ENCODE data around the gene ITPK1. TPM values are rescaled to one million over a fixed set of nuclear protein-coding genes. Genes with fewer than 3 reads are reported as not detected.

The ITPK1 gene
- total RNA-seq, 2 experiments from 2014 or later = 28.1 to 35.2 TPM

DNA sequence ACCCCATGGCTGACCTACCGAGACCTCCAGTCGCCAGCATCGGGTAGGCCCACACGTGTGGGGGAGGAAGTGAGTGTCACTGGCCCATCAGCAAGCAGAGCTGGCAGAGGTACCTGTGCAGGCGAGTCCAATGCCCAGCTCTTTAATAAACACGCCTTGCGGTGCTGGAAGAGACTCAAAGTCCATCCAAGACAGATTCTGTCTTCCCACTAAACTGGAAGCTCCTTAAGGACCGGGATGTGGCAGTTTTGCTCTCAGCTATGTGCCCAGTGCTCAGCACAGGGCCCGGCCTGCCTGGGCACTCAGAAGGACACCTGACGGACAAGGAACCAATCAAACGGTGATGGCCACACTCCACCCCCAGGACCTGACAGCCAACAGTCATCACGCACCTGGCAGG is 65.0 kb downstream of the ITPK1 start:
- no peak for DNase-seq
- intact Hi-C loops (cut with micrococcal nuclease) = no loop called here
- Mint-ChIP-seq H3K36me3 (no peaks in the 10 kb centered on the region), H3K4me3 (no peak overlapping the region), H3K27ac (no peak overlapping the region), H3K27me3 (no peaks in the 10 kb centered on the region), H3K9me3 (no peaks in the 10 kb centered on the region), H3K4me1 (ENCODE audit: low read depth) (no peaks in the 10 kb centered on the region)
- ChIA-PET POLR2A (interaction anchor here (0.6 kb wide), 1 partner anchor 8 kb away, joined by 3 read pairs; no protein-coding TSS in a partner anchor), CTCF (interaction anchor here (0.7 kb wide), 1 partner anchor 62 kb away, joined by 3 read pairs; no protein-coding TSS in a partner anchor)

DNA sequence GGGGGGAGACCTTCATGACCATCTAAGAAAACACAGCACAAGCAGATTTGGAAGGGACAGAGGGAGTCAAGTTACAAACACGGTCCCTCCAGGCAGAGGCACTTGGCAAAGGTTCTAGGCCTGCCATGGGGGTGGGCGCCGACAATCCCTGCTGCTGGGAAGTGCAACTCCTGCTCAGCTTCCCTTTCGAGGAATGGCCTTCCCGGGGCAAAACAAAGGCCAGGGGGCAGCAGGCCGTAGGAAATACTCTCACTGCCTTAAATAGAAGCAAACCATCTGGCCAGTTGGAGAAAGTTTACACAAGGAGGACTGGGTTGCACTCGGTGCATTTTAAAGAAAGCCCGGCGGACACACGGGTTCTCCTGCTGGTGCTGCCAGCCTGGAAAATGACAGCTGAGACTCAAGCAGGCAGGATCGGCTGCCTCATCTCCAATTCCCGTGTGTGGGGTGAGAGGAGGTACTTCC is 65.8 kb downstream of the ITPK1 start:
- POLR2A ChIA-PET = no interaction called here
- intact Hi-C loops (cut with micrococcal nuclease) = no loop called here

DNA sequence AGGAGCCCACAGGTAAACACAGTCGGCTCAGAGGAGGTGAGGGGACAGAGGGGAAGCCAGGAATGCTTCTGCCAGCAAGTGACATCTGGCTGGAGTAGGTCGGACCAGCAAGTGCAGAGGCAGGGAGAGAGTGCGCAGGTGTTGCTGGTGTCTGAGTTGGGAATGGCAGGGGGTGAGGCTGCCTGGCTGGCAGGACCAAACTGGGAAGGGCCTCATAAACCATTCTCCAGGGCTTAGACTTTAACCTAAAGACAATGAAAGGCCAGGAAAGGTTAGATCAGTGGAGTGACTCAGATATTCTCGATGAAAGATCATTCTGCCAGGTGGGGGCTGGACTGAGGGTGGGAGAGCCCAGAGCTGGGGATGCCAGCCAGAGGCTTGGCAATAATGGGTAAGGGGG is 66.4 kb downstream of the ITPK1 start:
- H3K4me3 Mint-ChIP-seq = no peak overlapping the region

More for the DNA sequence above, 65.8 kb downstream of the ITPK1 start:
- Mint-ChIP-seq H3K4me3 (no peak overlapping the region), H3K36me3 (no peaks in the 10 kb centered on the region), H3K4me1 (ENCODE audit: low read depth) (no peaks in the 10 kb centered on the region), H3K27ac (no peak overlapping the region), H3K27me3 (no peaks in the 10 kb centered on the region), H3K9me3 (no peaks in the 10 kb centered on the region)
- CTCF ChIA-PET = no interaction called here
- DNase-seq = no peak

DNA sequence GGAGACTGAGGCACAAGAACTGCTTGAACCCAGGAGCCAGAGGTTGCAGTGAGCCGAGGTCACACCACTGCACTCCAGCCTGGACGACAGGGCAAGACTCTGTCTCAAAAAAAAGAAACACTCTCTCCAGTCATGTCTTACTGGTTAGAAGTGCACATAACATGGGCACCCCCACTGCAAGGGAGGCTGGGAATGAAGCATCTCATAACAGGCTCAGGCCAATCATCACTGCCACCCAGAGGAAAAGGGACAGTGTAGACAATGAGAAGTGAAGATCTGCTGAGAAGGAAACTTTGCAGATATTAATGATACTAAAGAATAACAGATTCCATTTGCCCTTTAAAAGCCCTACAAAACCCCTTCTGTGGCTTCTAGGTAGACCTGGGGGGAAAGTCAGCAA is 66.9 kb downstream of the ITPK1 start:
- H3K4me1 Mint-ChIP-seq (ENCODE audit: low read depth) = no peaks in the 10 kb centered on the region
- intact Hi-C loops (cut with micrococcal nuclease) = no loop called here
- H3K27ac Mint-ChIP-seq = no peak overlapping the region
- ChIA-PET POLR2A (no interaction called here), CTCF (no interaction called here)
- H3K4me3 Mint-ChIP-seq = no peak overlapping the region
- H3K27me3 Mint-ChIP-seq = no peaks in the 10 kb centered on the region
- no peaks in the 10 kb centered on the region for H3K9me3 Mint-ChIP-seq
- DNase-seq = no peak
- H3K36me3 Mint-ChIP-seq = no peaks in the 10 kb centered on the region

More for the DNA sequence above, 66.4 kb downstream of the ITPK1 start:
- no peak for DNase-seq
- ChIA-PET CTCF (no interaction called here), POLR2A (no interaction called here)
- H3K27ac Mint-ChIP-seq = no peak overlapping the region
- no peaks in the 10 kb centered on the region for H3K36me3 Mint-ChIP-seq
- intact Hi-C loops (cut with micrococcal nuclease) = no loop called here
- no peaks in the 10 kb centered on the region for H3K9me3 Mint-ChIP-seq
- no peaks in the 10 kb centered on the region for H3K27me3 Mint-ChIP-seq
- H3K4me1 Mint-ChIP-seq (ENCODE audit: low read depth) = no peaks in the 10 kb centered on the region

DNA sequence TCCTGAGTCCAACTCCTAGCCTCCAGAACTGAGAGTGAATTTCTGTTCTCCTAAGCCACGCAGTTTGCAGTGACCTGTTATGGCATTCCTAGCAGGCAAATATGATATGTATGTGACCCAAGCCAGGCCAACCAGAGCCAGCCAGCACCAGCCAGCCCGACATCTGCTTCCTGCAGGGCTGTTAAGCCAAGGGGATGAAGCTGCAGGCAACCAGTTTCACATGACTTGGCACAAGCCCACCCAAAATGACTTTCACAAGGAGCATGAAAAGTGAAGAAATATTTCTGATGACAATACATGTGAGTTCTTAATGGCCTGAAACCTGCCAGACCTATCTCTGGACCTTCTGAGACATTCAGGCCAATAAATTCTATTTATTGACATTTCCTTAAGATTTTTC is 68.1 kb downstream of the ITPK1 start:
- Mint-ChIP-seq H3K4me3 (no peak overlapping the region), H3K27ac (no peak overlapping the region), H3K27me3 (no peaks in the 10 kb centered on the region), H3K36me3 (no peaks in the 10 kb centered on the region), H3K9me3 (no peaks in the 10 kb centered on the region), H3K4me1 (ENCODE audit: low read depth) (peaks cover 9% of the 10 kb centered on the region)
- DNase-seq = no peak
- intact Hi-C loops (cut with micrococcal nuclease) = no loop called here
- POLR2A ChIA-PET = no interaction called here
- CTCF ChIA-PET = no interaction called here

DNA sequence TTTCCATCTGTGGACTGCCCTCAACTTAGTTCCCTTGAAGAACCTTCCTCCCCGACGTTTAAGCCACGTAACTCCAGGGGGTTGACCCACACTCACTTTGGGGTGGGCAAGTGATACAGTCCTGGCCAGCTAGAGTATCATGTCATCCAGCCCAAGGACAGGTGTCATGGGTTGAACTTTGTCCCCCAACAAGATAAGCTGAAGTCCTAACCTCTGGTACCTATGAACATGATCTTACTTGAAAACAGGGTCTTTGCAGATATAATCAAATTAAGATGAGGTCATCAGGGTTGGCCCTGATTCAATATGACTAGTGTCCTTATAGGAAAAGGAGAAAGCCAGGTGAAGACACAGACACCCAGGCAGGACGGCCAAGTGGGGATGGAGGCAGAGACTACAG is 68.6 kb downstream of the ITPK1 start:
- CTCF ChIA-PET = interaction anchor here (2.3 kb wide), 1 partner anchor 66 kb away, joined by 5 read pairs; no protein-coding TSS in a partner anchor
- H3K4me3 Mint-ChIP-seq = no peak overlapping the region
- intact Hi-C loops (cut with micrococcal nuclease) = no loop called here
- no peaks in the 10 kb centered on the region for H3K27me3 Mint-ChIP-seq
- no peaks in the 10 kb centered on the region for H3K9me3 Mint-ChIP-seq
- no peak overlapping the region for H3K27ac Mint-ChIP-seq
- POLR2A ChIA-PET = no interaction called here
- peaks cover 9% of the 10 kb centered on the region for H3K4me1 Mint-ChIP-seq (ENCODE audit: low read depth)
- DNase-seq = no peak
- H3K36me3 Mint-ChIP-seq = no peaks in the 10 kb centered on the region

DNA sequence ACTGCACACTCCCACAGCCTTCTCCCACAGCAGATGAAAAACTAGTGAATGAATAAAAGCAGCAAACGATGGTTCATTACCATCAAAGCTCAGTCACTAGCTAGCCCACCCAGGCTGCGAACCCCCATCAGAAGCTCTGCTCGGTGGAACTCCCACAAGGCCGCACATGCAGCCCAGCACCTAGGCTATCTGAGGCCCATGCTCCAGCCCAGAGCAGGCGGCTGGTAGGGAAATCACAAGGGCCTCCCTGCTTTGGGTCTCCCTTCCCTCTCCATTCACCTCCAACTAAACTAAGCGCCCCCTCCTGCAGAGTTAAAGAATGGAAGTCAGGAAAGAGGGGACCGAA is 69.0 kb downstream of the ITPK1 start:
- Mint-ChIP-seq H3K36me3 (no peaks in the 10 kb centered on the region), H3K27ac (no peak overlapping the region), H3K4me3 (no peak overlapping the region), H3K27me3 (no peaks in the 10 kb centered on the region), H3K4me1 (ENCODE audit: low read depth) (peaks cover 9% of the 10 kb centered on the region), H3K9me3 (no peaks in the 10 kb centered on the region)
- intact Hi-C loops (cut with micrococcal nuclease) = no loop called here
- DNase-seq = no peak
- ChIA-PET POLR2A (no interaction called here), CTCF (interaction anchor here (2.3 kb wide), 1 partner anchor 67 kb away, joined by 5 read pairs; no protein-coding TSS in a partner anchor)

DNA sequence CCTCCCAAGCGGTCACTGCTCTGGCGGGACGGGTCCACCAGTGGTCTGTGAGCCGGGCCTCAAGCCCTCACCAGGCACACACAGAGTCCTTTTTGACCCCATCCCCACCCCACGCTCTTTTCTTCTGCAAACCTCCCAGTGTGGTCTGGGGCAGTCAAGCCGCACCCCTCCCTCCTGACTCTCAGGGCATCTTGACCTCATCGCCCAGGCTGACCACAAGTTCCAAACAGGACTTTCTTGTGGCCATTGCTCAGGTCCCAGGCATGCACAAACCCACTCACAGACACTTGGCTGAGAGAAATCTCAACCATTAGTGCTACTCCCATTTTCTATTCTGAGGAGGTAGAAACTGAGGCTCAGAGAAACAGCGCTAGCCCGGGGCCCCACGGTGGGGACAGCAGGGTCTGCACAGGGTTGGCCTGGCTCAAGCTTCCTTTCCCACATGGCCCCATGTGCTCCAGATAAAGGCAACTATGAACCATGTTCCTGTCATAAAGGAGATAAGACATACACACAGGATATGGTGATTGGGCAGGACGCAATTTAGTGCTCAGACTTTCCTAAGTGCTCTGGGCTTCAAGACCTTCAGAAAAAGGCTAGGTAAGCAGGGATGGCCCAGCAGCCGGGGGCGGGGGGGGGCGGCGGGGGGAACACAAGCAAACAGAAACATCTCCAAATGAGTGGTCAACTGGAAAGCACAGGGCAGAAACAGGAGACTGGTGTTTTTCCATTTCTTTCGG is 69.6 kb downstream of the ITPK1 start:
- no peaks in the 10 kb centered on the region for H3K36me3 Mint-ChIP-seq
- H3K9me3 Mint-ChIP-seq = no peaks in the 10 kb centered on the region
- H3K4me1 Mint-ChIP-seq (ENCODE audit: low read depth) = peaks cover 9% of the 10 kb centered on the region

DNA sequence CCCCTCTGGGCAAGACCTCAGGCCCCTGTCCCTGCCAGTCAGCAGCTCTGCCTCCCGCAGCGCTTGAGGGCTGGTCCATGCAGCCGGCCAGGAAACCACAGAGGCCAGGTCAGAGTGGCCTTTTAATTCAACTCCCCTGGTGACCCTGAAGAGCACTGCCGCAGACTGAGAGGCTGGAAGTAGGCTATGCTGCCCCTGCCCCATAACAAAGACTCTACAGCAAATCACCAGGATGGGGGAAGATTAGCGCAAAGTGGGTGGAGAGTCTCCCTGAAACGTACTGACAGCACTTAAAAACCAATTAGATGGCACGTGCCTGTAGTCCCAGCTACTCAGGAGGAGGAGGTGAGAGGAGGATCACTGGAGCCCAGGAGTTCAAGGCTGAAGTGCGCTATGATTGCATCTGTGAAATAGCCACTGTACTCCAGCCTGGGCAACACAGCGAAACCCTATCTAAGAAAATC is 70.5 kb downstream of the ITPK1 start:
- intact Hi-C loops (cut with micrococcal nuclease) = no loop called here
- H3K9me3 Mint-ChIP-seq = no peaks in the 10 kb centered on the region

More for the DNA sequence above, 69.6 kb downstream of the ITPK1 start:
- no peaks in the 10 kb centered on the region for H3K27me3 Mint-ChIP-seq
- ChIA-PET POLR2A (no interaction called here), CTCF (interaction anchor here (2.3 kb wide), 1 partner anchor 67 kb away, joined by 5 read pairs; no protein-coding TSS in a partner anchor)
- no peak for DNase-seq
- no peak overlapping the region for H3K4me3 Mint-ChIP-seq
- intact Hi-C loops (cut with micrococcal nuclease) = no loop called here
- H3K27ac Mint-ChIP-seq = no peak overlapping the region

DNA sequence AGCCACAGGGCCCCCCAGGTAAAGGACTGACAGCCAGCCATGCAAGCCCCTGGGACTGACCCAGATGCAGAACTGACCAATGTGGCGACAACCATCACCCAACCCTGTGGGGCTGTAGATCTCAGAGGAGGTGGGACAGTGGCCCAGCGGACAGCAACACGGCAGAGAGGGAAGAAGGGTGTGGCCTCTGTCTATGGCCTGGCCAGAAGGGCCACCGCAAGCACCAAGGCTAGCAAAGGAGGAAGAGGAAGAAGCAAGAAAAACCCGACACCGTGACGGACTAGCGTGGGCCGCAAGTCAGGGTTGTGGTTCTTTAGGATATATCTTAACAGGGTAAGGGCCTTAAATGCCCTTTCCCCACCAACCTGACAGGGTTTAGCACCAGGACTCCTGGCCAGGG is 71.2 kb downstream of the ITPK1 start:
- no peaks in the 10 kb centered on the region for H3K36me3 Mint-ChIP-seq
- no peaks in the 10 kb centered on the region for H3K9me3 Mint-ChIP-seq
- CTCF ChIA-PET = no interaction called here
- H3K27me3 Mint-ChIP-seq = no peaks in the 10 kb centered on the region
- peaks cover 9% of the 10 kb centered on the region for H3K4me1 Mint-ChIP-seq (ENCODE audit: low read depth)
- no peak overlapping the region for H3K4me3 Mint-ChIP-seq
- H3K27ac Mint-ChIP-seq = no peak overlapping the region
- no peak for DNase-seq
- intact Hi-C loops (cut with micrococcal nuclease) = no loop called here
- POLR2A ChIA-PET = no interaction called here

More for the DNA sequence above, 70.5 kb downstream of the ITPK1 start:
- POLR2A ChIA-PET = no interaction called here
- Mint-ChIP-seq H3K27ac (no peak overlapping the region), H3K36me3 (no peaks in the 10 kb centered on the region), H3K4me3 (no peak overlapping the region), H3K27me3 (no peaks in the 10 kb centered on the region), H3K4me1 (ENCODE audit: low read depth) (peaks cover 9% of the 10 kb centered on the region)
- CTCF ChIA-PET = interaction anchor here (2.3 kb wide), 1 partner anchor 68 kb away, joined by 5 read pairs; no protein-coding TSS in a partner anchor
- no peak for DNase-seq

DNA sequence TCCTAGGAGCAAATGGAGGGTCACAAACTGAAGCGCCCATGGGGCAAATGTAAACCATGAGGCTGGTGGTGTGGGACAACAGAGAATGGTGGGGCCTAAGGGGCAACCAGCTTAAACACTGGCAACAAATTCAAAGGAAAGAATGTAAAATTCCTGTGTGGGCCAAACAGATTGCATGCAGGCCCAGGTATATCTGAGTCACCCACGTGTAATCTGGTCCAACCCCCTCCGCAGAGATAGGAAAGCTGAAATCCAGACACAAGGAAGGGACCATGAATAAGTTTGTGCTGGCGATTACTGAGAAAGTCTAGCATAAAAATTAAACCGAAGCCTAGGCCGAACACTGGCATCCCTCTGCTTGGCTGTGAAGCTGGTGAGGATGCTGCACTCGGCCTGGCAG is 71.6 kb downstream of the ITPK1 start:
- Mint-ChIP-seq H3K4me3 (no peak overlapping the region), H3K27me3 (no peaks in the 10 kb centered on the region), H3K4me1 (ENCODE audit: low read depth) (peaks cover 10% of the 10 kb centered on the region), H3K36me3 (no peaks in the 10 kb centered on the region), H3K27ac (no peak overlapping the region), H3K9me3 (no peaks in the 10 kb centered on the region)
- POLR2A ChIA-PET = no interaction called here
- intact Hi-C loops (cut with micrococcal nuclease) = no loop called here
- DNase-seq = no peak
- CTCF ChIA-PET = interaction anchor here (0.6 kb wide), 1 partner anchor 94 kb away, joined by 3 read pairs; no protein-coding TSS in a partner anchor

DNA sequence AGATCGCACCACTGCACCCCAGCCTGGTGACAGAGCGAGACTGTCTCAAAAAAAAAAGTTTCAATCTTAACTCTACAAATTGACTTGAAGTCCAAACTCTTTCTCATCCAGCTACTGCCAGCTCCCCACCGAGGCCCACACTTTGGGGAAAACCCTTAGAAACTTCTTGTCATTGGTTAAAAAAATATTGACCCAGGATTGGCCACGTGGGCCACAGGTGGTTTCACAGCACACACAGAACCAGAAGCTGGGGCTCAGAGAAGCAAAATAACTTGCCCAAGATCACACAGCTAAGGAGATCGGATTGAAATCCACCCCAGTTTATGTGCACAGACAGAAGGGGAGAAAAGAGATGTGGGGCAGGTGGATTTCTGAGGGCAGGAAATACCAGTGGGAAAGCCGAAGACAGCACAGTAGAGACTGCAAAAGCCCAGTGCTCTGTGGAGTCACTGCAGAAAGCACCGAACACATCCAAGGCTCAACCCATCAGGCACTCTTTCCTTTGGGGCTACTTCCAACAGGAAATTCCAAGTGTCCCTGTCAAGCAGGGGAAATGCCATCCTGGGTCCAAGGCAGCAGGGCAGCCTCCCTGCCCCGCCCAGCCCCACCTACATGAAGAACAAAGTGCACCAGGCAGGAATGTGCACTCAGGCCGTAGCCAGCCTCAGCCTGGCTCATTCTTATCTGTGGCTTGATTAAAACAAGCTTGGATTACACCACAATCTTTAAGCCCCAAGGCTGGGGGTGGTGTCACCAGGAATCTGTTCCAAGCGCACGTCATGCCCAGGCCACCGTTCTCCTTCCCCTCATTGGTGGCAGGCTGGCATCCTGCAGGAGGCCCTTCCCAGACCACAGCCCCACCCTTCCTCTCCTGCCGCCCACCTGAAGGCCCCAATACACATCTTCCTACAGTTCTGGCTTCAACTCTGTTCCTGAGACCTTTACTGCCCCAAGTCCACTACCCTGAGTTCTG is 72.5 kb downstream of the ITPK1 start:
- intact Hi-C loops (cut with micrococcal nuclease) = no loop called here
- H3K36me3 Mint-ChIP-seq = no peaks in the 10 kb centered on the region
- CTCF ChIA-PET = interaction anchor here (0.6 kb wide), 1 partner anchor 95 kb away, joined by 3 read pairs; no protein-coding TSS in a partner anchor

More for the DNA sequence above, 72.5 kb downstream of the ITPK1 start:
- Mint-ChIP-seq H3K4me1 (ENCODE audit: low read depth) (peaks cover 12% of the 10 kb centered on the region), H3K27ac (no peak overlapping the region), H3K4me3 (no peak overlapping the region), H3K9me3 (no peaks in the 10 kb centered on the region), H3K27me3 (no peaks in the 10 kb centered on the region)
- no peak for DNase-seq
- POLR2A ChIA-PET = interaction anchor here (0.6 to 0.7 kb wide), 2 partner anchors 7 to 353 kb away, joined by 3 read pairs; no protein-coding TSS in a partner anchor

All from activated CD4-positive, alpha-beta memory T cell treated with anti-CD3 and anti-CD28 coated beads for 36 hours (primary cell).